Keratinocyte (primary cell): ENCODE data around the gene ENTREP1.

ENCODE experiments used
- CTCF ChIP-seq, 3 experiments: IDR thresholded peaks in 1 of 3; conservative IDR thresholded peaks in 1 of 3; optimal IDR thresholded peaks in 1 of 3; 2 replicates in 2 of 3; 3 replicates in 1 of 3; pipeline versions ENCODE3 to v1.5.1; 2011; ENCODE audit warnings: low read length in 3 of 3, mild to moderate bottlenecking in 3 of 3, moderate library complexity in 2 of 3, control low read depth in 1 of 3, inconsistent platforms in 1 of 3; ENCODE audit not compliant: insufficient read depth in 2 of 3; ENCODE audit errors: extremely low read depth in 1 of 3
- EZH2 ChIP-seq: IDR thresholded peaks from one replicate; pipeline ENCODE4 v1.6.1; 2012; ENCODE audit warnings: inconsistent platforms, mild to moderate bottlenecking, low read length, moderate library complexity

DNA sequence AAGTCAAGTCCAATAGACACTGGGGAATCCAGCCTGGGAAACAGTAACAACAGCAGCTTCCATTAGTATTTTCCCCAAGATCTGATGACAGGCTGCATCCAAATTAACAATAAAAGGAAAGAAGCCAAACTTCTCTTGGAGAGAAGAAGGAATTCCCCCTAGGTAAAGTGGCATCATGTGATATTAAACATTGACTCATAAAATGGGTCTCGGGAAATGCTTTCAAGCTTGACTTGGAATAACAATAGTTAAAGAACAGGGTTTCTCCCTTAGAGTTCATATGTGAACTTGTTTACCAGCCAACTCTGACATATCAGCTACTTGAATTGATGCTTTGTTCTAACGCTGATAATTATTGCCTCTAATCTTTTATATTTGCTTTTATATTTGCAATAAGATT is 45.4 kb downstream of the ENTREP1 start:
- TF ChIP-seq EZH2 (no peak), CTCF (optimal IDR thresholded peaks at IDR 0.05 in 1 of 3, IDR thresholded peaks at IDR 0.05 in 1 of 3, conservative IDR thresholded peaks at IDR 0.05 in 1 of 3; ENCODE audit: extremely low read depth in 1 of 3, insufficient read depth in 2 of 3, low read length in 3 of 3) (no peak)
